Esophagus muscularis mucosa (tissue), 4 donors: Measurements from ENCODE around the gene KLHL24. TPM values are rescaled to one million over a fixed set of nuclear protein-coding genes. Genes with fewer than 3 reads are reported as not detected.

ENCODE experiments used
- DNase-seq: peaks from one replicate; pipeline ENCODE4 v3.0.0-alpha.2; 2017; ENCODE audit errors: extremely low spot score
- H3K27ac ChIP-seq, 4 donors: fragments of 200-600 bp; sonication (generic); replicated peaks in 1 of 4; 1 replicate in 3 of 4; 2 replicates in 1 of 4; pipeline ENCODE4 v1.5.1; 2016 to 2019; ENCODE audit warnings: mild to moderate bottlenecking in 1 of 4
- H3K27me3 ChIP-seq, 4 donors: fragments of 200-600 bp; sonication (generic); one replicate each; pipeline versions ENCODE4 v1.5.1 to v1.6.0; 2016 to 2019
- H3K36me3 ChIP-seq, 4 donors: fragments of 200-600 bp; sonication (generic); one replicate each; pipeline ENCODE4 v1.5.1; 2016 to 2019
- H3K4me1 ChIP-seq, 4 donors: fragments of 200-600 bp; sonication (generic); one replicate each; pipeline ENCODE4 v1.5.1; 2016 to 2019
- H3K4me3 ChIP-seq, 4 donors: fragments of 200-600 bp; sonication (generic); 1 replicate in 2 of 4; 2 replicates in 2 of 4; pipeline ENCODE4 v1.5.1; 2016 to 2019; ENCODE audit warnings: mild to moderate bottlenecking in 4 of 4, moderate library complexity in 1 of 4
- H3K9me3 ChIP-seq, 4 donors: fragments of 200-600 bp; sonication (generic); 1 replicate in 3 of 4; 2 replicates in 1 of 4; pipeline ENCODE4 v1.5.1; 2016 to 2019
- EP300 ChIP-seq: sonication (generic); formaldehyde crosslinking; IDR thresholded peaks from one replicate; pipeline ENCODE4 v1.6.1; 2017; ENCODE audit warnings: antibody characterized with exemption
- POLR2A ChIP-seq: fragments of 450-650 bp; IDR thresholded peaks from one replicate; pipeline ENCODE4 v1.6.1; 2017; ENCODE audit warnings: antibody characterized with exemption, moderate library complexity, mild to moderate bottlenecking, low read depth
- POLR2AphosphoS5 ChIP-seq, 2 donors: sonication (generic); formaldehyde crosslinking; IDR thresholded peaks; one replicate each; pipeline ENCODE4 v1.6.1; 2017; ENCODE audit warnings: antibody characterized with exemption in 2 of 2
- WGBS: methylation state at CpG from one replicate; pipeline ENCODE4 v1.1.5; 2018; 5-methylcytosine and 5-hydroxymethylcytosine counted together
- intact Hi-C: fragments of 100-400 bp; cut with DNase I; formaldehyde crosslinking; loops from one replicate; pipeline ENCODE4 v1.15.1; 2023
- total RNA-seq, 4 donors: library from RNA; depleted of rRNA; stranded (reverse); fragments of >200 nt; gene quantifications; one replicate each; pipeline versions ENCODE4 v1.1.0 to v1.2.1, GENCODE V29; 2016
- TF ChIP-seq, protein P1 (sequence below), 3 experiments: fragments of 200-600 bp in 2 of 3; fragments of 450-650 bp in 1 of 3; sonication (generic) in 2 of 3; IDR thresholded peaks; one replicate each; pipeline ENCODE4 v1.5.1; 2017 to 2019; ENCODE audit warnings: antibody characterized with exemption in 3 of 3, mild to moderate bottlenecking in 2 of 3, moderate library complexity in 1 of 3

The KLHL24 gene, protein sequence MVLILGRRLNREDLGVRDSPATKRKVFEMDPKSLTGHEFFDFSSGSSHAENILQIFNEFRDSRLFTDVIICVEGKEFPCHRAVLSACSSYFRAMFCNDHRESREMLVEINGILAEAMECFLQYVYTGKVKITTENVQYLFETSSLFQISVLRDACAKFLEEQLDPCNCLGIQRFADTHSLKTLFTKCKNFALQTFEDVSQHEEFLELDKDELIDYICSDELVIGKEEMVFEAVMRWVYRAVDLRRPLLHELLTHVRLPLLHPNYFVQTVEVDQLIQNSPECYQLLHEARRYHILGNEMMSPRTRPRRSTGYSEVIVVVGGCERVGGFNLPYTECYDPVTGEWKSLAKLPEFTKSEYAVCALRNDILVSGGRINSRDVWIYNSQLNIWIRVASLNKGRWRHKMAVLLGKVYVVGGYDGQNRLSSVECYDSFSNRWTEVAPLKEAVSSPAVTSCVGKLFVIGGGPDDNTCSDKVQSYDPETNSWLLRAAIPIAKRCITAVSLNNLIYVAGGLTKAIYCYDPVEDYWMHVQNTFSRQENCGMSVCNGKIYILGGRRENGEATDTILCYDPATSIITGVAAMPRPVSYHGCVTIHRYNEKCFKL
- 100 to 1,000 TPM in 3 of 4 donors, 10 to 100 TPM in 1; 87.5 to 166 (median 123) TPM for total RNA-seq

DNA sequence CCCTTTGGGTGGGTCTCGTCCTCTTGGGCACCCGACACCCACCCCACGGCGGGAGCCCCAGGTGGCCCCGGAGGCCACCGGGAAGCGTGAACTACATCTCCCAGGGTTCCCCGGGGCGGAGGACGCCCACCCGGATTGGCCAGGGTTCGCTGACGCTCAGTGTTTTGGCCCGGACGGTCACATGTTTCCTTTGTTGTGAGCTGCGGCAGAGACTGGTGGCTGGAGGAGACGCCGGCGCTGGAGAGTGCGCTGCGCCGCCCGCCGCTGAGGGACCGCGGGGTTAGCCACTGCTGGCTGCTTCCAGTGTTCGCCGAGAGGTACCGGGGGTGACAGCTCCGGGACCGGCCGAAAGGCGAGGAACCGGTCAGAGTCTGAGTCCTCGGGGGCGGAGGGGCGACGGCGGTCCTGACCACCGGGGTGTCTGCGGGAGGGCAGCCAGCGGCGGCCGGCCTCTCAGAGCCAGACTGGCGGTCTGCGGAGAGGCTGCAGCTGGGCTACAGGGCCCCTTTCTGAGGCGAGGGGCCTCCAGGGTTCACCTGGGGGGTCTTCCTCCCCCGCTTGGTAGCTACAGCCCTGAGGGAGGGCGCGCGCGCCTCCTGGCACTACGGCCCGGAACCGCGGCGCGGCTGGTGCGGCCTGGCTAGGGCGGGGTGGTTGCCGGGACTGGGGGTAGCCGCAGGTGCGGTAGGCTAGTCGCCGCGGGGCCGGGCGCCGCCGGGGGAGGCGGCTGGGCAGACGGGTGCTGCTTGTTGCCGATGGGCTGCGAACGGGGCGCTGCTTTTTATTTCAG, at the start of gene KLHL24:
Gene KLHL24, plus strand, starts transcription at position 193 of the 790 bp plus-strand sequence. CDS start 14,734 bp downstream, outside the sequence.
- Histone ChIP-seq H3K4me3 (peak within 1 kb of the TSS; percentile 82 to 99 (median 94)), H3K27me3 (no peaks in the 10 kb centered on the region), H3K27ac (peak within 1 kb of the TSS; percentile 93 to 99 (median 99)), H3K9me3 (no peaks in the 10 kb centered on the region), H3K36me3 (no peaks in the 10 kb centered on the region), H3K4me1 (peaks cover 30 to 44% (median 38%) of the 10 kb centered on the region in 4 donors)
- TF ChIP-seq POLR2AphosphoS5 (IDR thresholded peaks at IDR 0.05) (peak; percentile 100), EP300 (no peak), POLR2A (peak; percentile 97)
- TF ChIP-seq, protein P1, sequence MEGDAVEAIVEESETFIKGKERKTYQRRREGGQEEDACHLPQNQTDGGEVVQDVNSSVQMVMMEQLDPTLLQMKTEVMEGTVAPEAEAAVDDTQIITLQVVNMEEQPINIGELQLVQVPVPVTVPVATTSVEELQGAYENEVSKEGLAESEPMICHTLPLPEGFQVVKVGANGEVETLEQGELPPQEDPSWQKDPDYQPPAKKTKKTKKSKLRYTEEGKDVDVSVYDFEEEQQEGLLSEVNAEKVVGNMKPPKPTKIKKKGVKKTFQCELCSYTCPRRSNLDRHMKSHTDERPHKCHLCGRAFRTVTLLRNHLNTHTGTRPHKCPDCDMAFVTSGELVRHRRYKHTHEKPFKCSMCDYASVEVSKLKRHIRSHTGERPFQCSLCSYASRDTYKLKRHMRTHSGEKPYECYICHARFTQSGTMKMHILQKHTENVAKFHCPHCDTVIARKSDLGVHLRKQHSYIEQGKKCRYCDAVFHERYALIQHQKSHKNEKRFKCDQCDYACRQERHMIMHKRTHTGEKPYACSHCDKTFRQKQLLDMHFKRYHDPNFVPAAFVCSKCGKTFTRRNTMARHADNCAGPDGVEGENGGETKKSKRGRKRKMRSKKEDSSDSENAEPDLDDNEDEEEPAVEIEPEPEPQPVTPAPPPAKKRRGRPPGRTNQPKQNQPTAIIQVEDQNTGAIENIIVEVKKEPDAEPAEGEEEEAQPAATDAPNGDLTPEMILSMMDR (IDR thresholded peaks at IDR 0.05): peak in 1 of 3 experiments; percentile 9
- DNase-seq: peak; percentile 98
- intact Hi-C loops: loop anchor here (2.0 kb wide), 1 partner anchor 61 kb away; the partner anchor contains the start of gene YEATS2
- WGBS: 0% methylated on average over 14 of the region's 76 CpGs

DNA sequence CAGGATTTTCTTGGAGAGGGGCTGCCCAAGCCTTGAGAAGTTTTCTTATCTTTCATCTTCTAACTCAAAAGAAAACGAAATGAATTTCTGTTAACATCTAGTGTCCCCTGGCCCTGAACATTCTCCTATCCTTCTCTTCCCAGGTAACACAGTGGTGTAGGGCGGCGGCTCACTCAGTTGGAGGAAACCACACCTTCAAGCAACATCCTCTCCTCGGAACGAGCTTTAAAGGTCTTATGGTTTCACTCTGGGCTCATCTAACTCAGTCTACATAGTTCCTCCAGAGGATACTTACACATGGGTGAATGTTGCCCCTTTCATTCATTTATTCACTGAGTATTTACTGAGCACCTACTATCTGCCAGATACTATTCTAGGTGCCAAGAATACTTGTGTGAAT, 48.9 kb upstream of the KLHL24 start:
- no peaks in the 10 kb centered on the region for H3K36me3 ChIP-seq
- no peak for TF ChIP-seq POLR2AphosphoS5 (IDR thresholded peaks at IDR 0.05)
- no peak for TF ChIP-seq EP300
- intact Hi-C loops: no loop called here
- H3K9me3 ChIP-seq: no peaks in the 10 kb centered on the region
- no peak overlapping the region for H3K4me3 ChIP-seq
- no peak overlapping the region for H3K27ac ChIP-seq
- 72% methylated on average over 5 of the region's 5 CpGs for WGBS
- no peaks in the 10 kb centered on the region for H3K27me3 ChIP-seq
- DNase-seq: no peak
- peaks cover 21 to 39% (median 37%) of the 10 kb centered on the region in 4 donors for H3K4me1 ChIP-seq

DNA sequence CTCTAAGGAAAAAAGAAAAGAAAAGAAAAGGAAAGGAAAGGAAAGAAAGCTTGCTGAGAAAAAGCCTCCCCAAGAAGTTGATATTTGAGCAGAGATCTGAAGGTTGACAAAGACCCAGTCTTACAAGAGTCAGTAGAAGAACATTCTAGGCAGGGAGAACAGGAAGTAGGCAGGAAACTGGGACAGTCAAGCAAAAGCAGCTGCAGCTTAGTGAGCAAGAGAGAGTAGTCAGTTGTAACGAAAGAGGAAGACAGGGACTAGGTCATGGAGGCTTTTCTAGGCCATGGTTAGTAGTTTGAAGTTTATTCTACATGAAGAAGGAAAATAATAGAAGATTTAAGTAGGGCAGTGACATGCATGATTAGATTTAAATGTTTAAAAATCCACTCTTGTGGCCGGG, 48.1 kb upstream of the KLHL24 start:
- H3K27me3 ChIP-seq: no peaks in the 10 kb centered on the region
- DNase-seq: no peak
- peaks cover 21 to 46% (median 35%) of the 10 kb centered on the region in 4 donors for H3K4me1 ChIP-seq
- H3K27ac ChIP-seq: no peak overlapping the region
- intact Hi-C loops: no loop called here
- no peak overlapping the region for H3K4me3 ChIP-seq
- no peaks in the 10 kb centered on the region for H3K9me3 ChIP-seq
- TF ChIP-seq POLR2AphosphoS5 (IDR thresholded peaks at IDR 0.05): no peak
- TF ChIP-seq, protein P1 (IDR thresholded peaks at IDR 0.05): no peak
- TF ChIP-seq POLR2A: no peak
- TF ChIP-seq EP300: no peak
- no peaks in the 10 kb centered on the region for H3K36me3 ChIP-seq
- WGBS: 82% methylated on average over 2 of the region's 2 CpGs

DNA sequence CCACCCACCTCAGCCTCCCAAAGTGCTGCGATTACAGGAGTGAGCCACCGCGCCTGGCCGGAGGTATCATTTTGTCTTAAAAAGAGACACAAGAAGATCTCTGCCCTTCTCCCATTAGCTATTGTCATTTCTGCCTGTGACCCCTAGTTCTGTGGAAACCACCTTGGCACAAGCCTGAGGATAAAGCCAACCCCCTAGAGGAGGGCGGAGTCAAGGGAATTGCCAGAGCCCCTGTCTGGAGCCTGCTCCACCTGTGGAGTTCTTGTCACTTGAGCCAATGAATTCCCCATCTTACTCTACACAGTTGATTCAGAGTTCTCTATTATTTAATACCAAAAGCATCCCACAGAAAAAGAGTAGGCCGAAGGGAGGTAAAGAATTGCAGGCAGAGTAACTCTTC, 45.0 kb upstream of the KLHL24 start:
- intact Hi-C loops: no loop called here
- Histone ChIP-seq H3K27ac (no peak overlapping the region), H3K4me3 (no peak overlapping the region), H3K4me1 (peaks cover 0 to 17% (median 5%) of the 10 kb centered on the region in 4 donors), H3K27me3 (no peaks in the 10 kb centered on the region), H3K36me3 (no peaks in the 10 kb centered on the region), H3K9me3 (no peaks in the 10 kb centered on the region)
- 94% methylated on average over 2 of the region's 6 CpGs for WGBS
- TF ChIP-seq POLR2A: no peak
- TF ChIP-seq, protein P1 (IDR thresholded peaks at IDR 0.05): no peak
- no peak for TF ChIP-seq EP300
- no peak for TF ChIP-seq POLR2AphosphoS5 (IDR thresholded peaks at IDR 0.05)
- no peak for DNase-seq
